Measurements from ENCODE around the gene DPH1. TPM values are rescaled to one million over a fixed set of nuclear protein-coding genes. Genes with fewer than 3 reads are reported as not detected.
"Not testable (repeated sequence)": the region's sequence is repeated elsewhere in the genome, so short reads cannot be mapped to it uniquely, and the experiment has no call there.

Gene DPH1
- total and polyA plus RNA-seq, 4 donors, result 9.8 to 24.6 (median 19.4) TPM

DNA sequence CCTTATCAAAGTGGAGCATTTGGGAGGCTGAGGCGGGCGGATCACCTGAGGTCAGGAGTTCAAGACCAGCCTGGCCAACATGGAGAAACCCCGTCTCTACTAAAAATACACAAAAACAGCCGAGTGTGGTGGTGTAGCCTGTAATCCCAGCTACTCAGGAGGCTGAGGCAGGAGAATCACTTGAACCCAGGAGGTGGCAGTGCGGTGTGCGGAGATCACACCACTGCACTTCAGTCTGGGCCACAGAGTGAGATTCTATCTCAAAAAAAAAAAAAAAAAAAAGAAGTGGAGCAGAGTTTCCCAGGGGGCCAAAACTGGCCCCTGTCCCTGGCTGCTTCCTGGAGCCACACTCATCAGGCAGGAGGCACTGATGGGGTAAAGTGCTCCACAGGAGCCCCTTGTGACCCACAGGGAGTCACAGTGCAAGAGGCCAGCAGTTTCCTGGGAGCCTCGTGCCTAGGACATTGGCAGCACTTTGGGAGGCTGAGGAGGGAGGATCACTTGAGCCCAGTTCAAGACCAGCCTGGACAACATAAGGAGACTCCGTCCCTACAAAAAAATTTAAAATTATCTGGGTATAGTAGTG lies 49.2 kb upstream of the DPH1 start:
- no peak for DNase-seq (ENCODE audit: low spot score)
- H3K27ac ChIP-seq (ENCODE audit: low read depth in 1 of 2, low read length in 2 of 2), result no peak overlapping the region
- no peaks in the 10 kb centered on the region for H3K36me3 ChIP-seq (ENCODE audit: control insufficient read depth in 4 of 4, insufficient read depth in 3 of 4, low read depth in 1 of 4, low read length in 3 of 4)
- no peak for TF ChIP-seq GABPA (IDR thresholded peaks at IDR 0.05 in 1 of 2, conservative IDR thresholded peaks at IDR 0.05 in 1 of 2)
- TF ChIP-seq RAD21 (IDR thresholded peaks at IDR 0.05), result peak in 1 of 2 donors; percentile 5
- peaks cover 2 to 41% (median 28%) of the 10 kb centered on the region in 4 donors for H3K4me1 ChIP-seq (ENCODE audit: control insufficient read depth in 4 of 4, insufficient read depth in 4 of 4, low read length in 3 of 4)
- no peak overlapping the region for H3K4me3 ChIP-seq (ENCODE audit: low read depth in 1 of 3, low read length in 3 of 3)
- WGBS, result 88% methylated on average over 8 of the region's 8 CpGs
- no peak overlapping the region for H3K9ac ChIP-seq (ENCODE audit: low read depth in 1 of 2, low read length in 2 of 2)
- H3K27me3 ChIP-seq (ENCODE audit: control insufficient read depth in 4 of 4, insufficient read depth in 4 of 4, low read length in 3 of 4), result no peaks in the 10 kb centered on the region
- H3K9me3 ChIP-seq (ENCODE audit: control insufficient read depth in 4 of 4, low read length in 3 of 4), result no peaks in the 10 kb centered on the region

DNA sequence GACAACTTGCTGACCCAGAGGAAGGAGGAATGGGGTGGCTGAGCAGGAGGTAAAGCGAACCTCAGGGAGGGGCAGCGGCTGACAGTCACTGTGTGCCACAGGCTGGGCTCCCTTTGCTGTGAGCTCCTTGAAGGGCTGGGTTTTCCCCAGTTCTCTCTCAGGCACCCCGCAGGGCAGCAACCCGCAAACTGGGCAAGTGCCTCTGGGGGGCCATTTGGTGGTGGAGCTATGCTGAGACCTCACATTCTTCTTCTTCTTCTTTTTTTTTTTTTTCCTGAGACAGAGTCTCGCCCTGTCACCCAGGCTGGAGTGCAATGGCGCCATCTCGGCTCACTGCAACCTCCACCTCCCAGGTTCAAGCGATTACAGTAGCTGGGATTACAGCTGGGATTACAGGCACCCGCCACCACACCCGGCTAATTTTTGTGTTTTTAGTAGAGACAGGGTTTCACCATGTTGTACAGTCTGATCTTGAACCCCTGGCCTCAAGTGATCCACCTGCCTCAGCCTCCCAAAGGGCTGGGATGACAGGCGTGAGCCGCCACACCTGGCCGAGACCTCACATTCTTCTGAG lies 47.1 kb upstream of the DPH1 start:
- H3K9ac ChIP-seq (ENCODE audit: low read depth in 1 of 2, low read length in 2 of 2); H3K9me3 ChIP-seq (ENCODE audit: control insufficient read depth in 4 of 4, low read length in 3 of 4); H3K36me3 ChIP-seq (ENCODE audit: control insufficient read depth in 4 of 4, insufficient read depth in 3 of 4, low read depth in 1 of 4, low read length in 3 of 4); DNase-seq (ENCODE audit: low spot score); H3K27me3 ChIP-seq (ENCODE audit: control insufficient read depth in 4 of 4, insufficient read depth in 4 of 4, low read length in 3 of 4); H3K27ac ChIP-seq (ENCODE audit: low read depth in 1 of 2, low read length in 2 of 2); H3K4me3 ChIP-seq (ENCODE audit: low read depth in 1 of 3, low read length in 3 of 3): not testable (repeated sequence)
- WGBS, result 91% methylated on average over 13 of the region's 13 CpGs
- peaks cover 2 to 32% (median 22%) of the 10 kb centered on the region in 4 donors for H3K4me1 ChIP-seq (ENCODE audit: control insufficient read depth in 4 of 4, insufficient read depth in 4 of 4, low read length in 3 of 4)

DNA sequence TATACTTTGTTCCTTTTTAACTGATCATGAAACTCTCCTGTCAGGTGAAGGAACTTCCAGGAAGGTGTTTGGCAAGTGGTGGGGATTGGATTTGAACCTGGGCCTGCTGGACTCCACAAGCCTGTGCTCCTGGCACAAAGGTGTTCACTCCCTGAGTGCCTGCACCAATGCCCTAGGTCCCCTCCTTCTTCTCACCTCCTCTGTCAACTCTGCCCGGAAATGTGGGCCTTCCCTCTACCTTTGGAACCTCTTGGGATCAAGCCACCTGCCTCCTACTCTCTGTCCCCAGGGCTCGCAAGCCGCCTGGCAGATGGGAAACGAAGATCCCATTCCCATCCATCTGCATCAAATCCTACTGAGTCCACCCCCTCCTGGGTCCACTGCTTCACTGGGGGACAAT lies 44.9 kb upstream of the DPH1 start:
- peaks cover 0 to 12% (median 4%) of the 10 kb centered on the region in 4 donors for H3K4me1 ChIP-seq (ENCODE audit: control insufficient read depth in 4 of 4, insufficient read depth in 4 of 4, low read length in 3 of 4)
- WGBS, result 49% methylated on average over 4 of the region's 4 CpGs
- no peaks in the 10 kb centered on the region for H3K27me3 ChIP-seq (ENCODE audit: control insufficient read depth in 4 of 4, insufficient read depth in 4 of 4, low read length in 3 of 4)
- H3K36me3 ChIP-seq (ENCODE audit: control insufficient read depth in 4 of 4, insufficient read depth in 3 of 4, low read depth in 1 of 4, low read length in 3 of 4), result no peaks in the 10 kb centered on the region
- no peak for DNase-seq (ENCODE audit: low spot score)
- no peak overlapping the region for H3K9ac ChIP-seq (ENCODE audit: low read depth in 1 of 2, low read length in 2 of 2)
- no peak overlapping the region for H3K27ac ChIP-seq (ENCODE audit: low read depth in 1 of 2, low read length in 2 of 2)
- no peak overlapping the region for H3K4me3 ChIP-seq (ENCODE audit: low read depth in 1 of 3, low read length in 3 of 3)
- TF ChIP-seq RXRA (IDR thresholded peaks at IDR 0.05), result peak in 1 of 2 donors; percentile 29
- TF ChIP-seq HNF4A (conservative IDR thresholded peaks at IDR 0.05), result peak in 1 of 2 donors; percentile 27
- TF ChIP-seq FOXA2 (IDR thresholded peaks at IDR 0.05), result no peak
- no peak for TF ChIP-seq FOXA1 (IDR thresholded peaks at IDR 0.05)
- no peak for TF ChIP-seq TAF1 (conservative IDR thresholded peaks at IDR 0.05)
- H3K9me3 ChIP-seq (ENCODE audit: control insufficient read depth in 4 of 4, low read length in 3 of 4), result no peaks in the 10 kb centered on the region

DNA sequence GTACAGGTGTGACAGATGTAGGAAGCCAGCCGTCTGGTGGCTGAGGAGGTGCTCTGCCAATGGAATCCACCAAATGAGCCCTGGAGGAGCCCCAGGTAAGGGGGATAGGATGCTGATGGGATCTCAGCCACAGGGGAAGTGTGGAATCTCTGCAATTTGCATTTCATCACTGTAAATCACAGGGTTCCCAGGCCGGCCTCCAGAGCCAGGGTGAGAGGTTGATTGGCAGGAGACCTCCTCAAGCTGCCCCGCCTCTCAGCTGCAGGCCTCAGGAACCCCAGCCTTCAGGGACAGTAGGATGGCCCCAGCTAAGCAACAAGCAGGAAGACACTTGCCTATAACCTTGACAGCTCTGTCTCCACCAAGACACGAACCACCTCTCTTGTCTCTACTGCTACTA lies 44.3 kb upstream of the DPH1 start:
- Histone ChIP-seq H3K9ac (ENCODE audit: low read depth in 1 of 2, low read length in 2 of 2) (no peak overlapping the region), H3K27me3 (ENCODE audit: control insufficient read depth in 4 of 4, insufficient read depth in 4 of 4, low read length in 3 of 4) (no peaks in the 10 kb centered on the region), H3K36me3 (ENCODE audit: control insufficient read depth in 4 of 4, insufficient read depth in 3 of 4, low read depth in 1 of 4, low read length in 3 of 4) (no peaks in the 10 kb centered on the region), H3K4me3 (ENCODE audit: low read depth in 1 of 3, low read length in 3 of 3) (no peak overlapping the region), H3K4me1 (ENCODE audit: control insufficient read depth in 4 of 4, insufficient read depth in 4 of 4, low read length in 3 of 4) (peaks cover 0 to 12% (median 4%) of the 10 kb centered on the region in 4 donors), H3K27ac (ENCODE audit: low read depth in 1 of 2, low read length in 2 of 2) (no peak overlapping the region), H3K9me3 (ENCODE audit: control insufficient read depth in 4 of 4, low read length in 3 of 4) (no peaks in the 10 kb centered on the region)
- DNase-seq (ENCODE audit: low spot score), result no peak
- TF ChIP-seq FOXA2 (IDR thresholded peaks at IDR 0.05) (no peak), MAX (IDR thresholded peaks at IDR 0.05) (no peak), SP1 (IDR thresholded peaks at IDR 0.05) (no peak), ZBTB33 (IDR thresholded peaks at IDR 0.05) (no peak), GABPA (IDR thresholded peaks at IDR 0.05 in 1 of 2, conservative IDR thresholded peaks at IDR 0.05 in 1 of 2) (no peak)
- 93% methylated on average over 4 of the region's 4 CpGs for WGBS

Data from liver (tissue), 9 donors.